Keratinocyte (primary cell): ENCODE data around the gene LBP. TPM values are rescaled to one million over a fixed set of nuclear protein-coding genes. Genes with fewer than 3 reads are reported as not detected.

Source experiments
- DNase-seq: peaks from one replicate; pipeline ENCODE4 v3.0.0-alpha.2; 2011; ENCODE audit warnings: low read depth, missing footprints, low spot score
- FAIRE-seq: peaks from 2 replicates; lab custom pipeline; 2011; peaks lifted over from hg19 to GRCh38; lab: Jason Lieb, UNC
- H2AFZ ChIP-seq: 2 replicates; pipeline ENCODE4 v1.6.0; 2012; ENCODE audit warnings: low read length, control low read depth, inconsistent platforms; ENCODE audit not compliant: control insufficient read depth
- H3K27ac ChIP-seq: 2 replicates; pipeline ENCODE4 v1.5.1; 2011; ENCODE audit warnings: low read length; ENCODE audit not compliant: control insufficient read depth, insufficient read depth
- H3K27me3 ChIP-seq: 3 replicates; pipeline ENCODE4 v1.6.0; 2011; ENCODE audit warnings: low read length; ENCODE audit not compliant: control insufficient read depth, insufficient read depth; ENCODE audit errors: extremely low read depth
- H3K36me3 ChIP-seq, 2 experiments: 2 replicates in 1 of 2; 3 replicates in 1 of 2; pipeline ENCODE4 v1.5.1; 2011; ENCODE audit warnings: low read length in 2 of 2, mild to moderate bottlenecking in 1 of 2; ENCODE audit not compliant: control insufficient read depth in 2 of 2, insufficient read depth in 2 of 2; ENCODE audit errors: extremely low read depth in 1 of 2
- H3K4me1 ChIP-seq: 3 replicates; pipeline ENCODE4 v1.5.1; 2011; ENCODE audit warnings: low read length; ENCODE audit not compliant: control insufficient read depth, insufficient read depth; ENCODE audit errors: extremely low read depth
- H3K4me2 ChIP-seq: 3 replicates; pipeline ENCODE4 v1.6.0; 2011; ENCODE audit warnings: low read depth, low read length; ENCODE audit not compliant: control insufficient read depth, insufficient read depth; ENCODE audit errors: extremely low read depth
- H3K4me3 ChIP-seq, 3 experiments: fragments of 200-600 bp in 1 of 3; sonication (generic) in 1 of 3; 2 replicates in 2 of 3; 3 replicates in 1 of 3; pipeline ENCODE4 v1.5.1; 2011 to 2016; ENCODE audit warnings: low read length in 3 of 3, mild to moderate bottlenecking in 3 of 3, control low read depth in 2 of 3, inconsistent platforms in 1 of 3, low read depth in 1 of 3, mixed read lengths in 1 of 3, mixed run types in 1 of 3, moderate library complexity in 1 of 3; ENCODE audit not compliant: control insufficient read depth in 2 of 3, insufficient read depth in 2 of 3; ENCODE audit errors: extremely low read depth in 1 of 3
- H3K79me2 ChIP-seq: 2 replicates; pipeline ENCODE4 v1.6.0; 2012; ENCODE audit warnings: low read length; ENCODE audit not compliant: control insufficient read depth, insufficient read depth
- H3K9ac ChIP-seq: 3 replicates; pipeline ENCODE4 v1.6.0; 2011; ENCODE audit warnings: low read length; ENCODE audit not compliant: control insufficient read depth, insufficient read depth; ENCODE audit errors: extremely low read depth
- H3K9me1 ChIP-seq: 3 replicates; pipeline ENCODE4 v1.6.0; 2011; ENCODE audit warnings: low read length; ENCODE audit not compliant: control insufficient read depth, insufficient read depth; ENCODE audit errors: extremely low read depth
- H3K9me3 ChIP-seq: 2 replicates; pipeline ENCODE4 v1.5.1; 2012; ENCODE audit warnings: low read depth, low read length; ENCODE audit not compliant: control insufficient read depth
- H4K20me1 ChIP-seq: 3 replicates; pipeline ENCODE4 v1.6.0; 2011; ENCODE audit warnings: low read length; ENCODE audit not compliant: control insufficient read depth, insufficient read depth; ENCODE audit errors: extremely low read depth
- EZH2 ChIP-seq: IDR thresholded peaks from one replicate; pipeline ENCODE4 v1.6.1; 2012; ENCODE audit warnings: inconsistent platforms, mild to moderate bottlenecking, low read length, moderate library complexity
- dilution Hi-C: fragments of 300-500 bp; cut with MboI; formaldehyde crosslinking; loops from one replicate; pipeline ENCODE4 v1.7.0; 2020; ENCODE audit warnings: low sequenced_read_pairs; ENCODE audit not compliant: extremely low pct_ligation_motif_present
- polyA minus RNA-seq, 3 experiments: library from RNA; depleted of rRNA, polyadenylated mRNA; stranded (reverse); fragments of >200 nt; gene quantifications; 1 replicate in 1 of 3; 2 replicates in 1 of 3; 3 replicates in 1 of 3; pipeline ENCODE4 v1.2.3, GENCODE V29; 2011
- polyA plus RNA-seq, 5 experiments: library from polyadenylated mRNA; depleted of rRNA in 3 of 5; stranded (reverse) in 3 of 5; stranded (forward) in 1 of 5; unstranded in 1 of 5; fragments of >200 nt; gene quantifications; 1 replicate in 1 of 5; 2 replicates in 3 of 5; 3 replicates in 1 of 5; pipeline versions ENCODE4 v1.2.1 to v1.2.3, GENCODE V29; 2011 to 2012; ENCODE audit warnings: missing spikeins in 2 of 5, low read depth in 1 of 5, low replicate concordance in 1 of 5
- TF ChIP-seq, protein P1 (sequence below), 3 experiments: IDR thresholded peaks in 1 of 3; conservative IDR thresholded peaks in 1 of 3; optimal IDR thresholded peaks in 1 of 3; 2 replicates in 2 of 3; 3 replicates in 1 of 3; pipeline versions ENCODE3 to v1.5.1; 2011; ENCODE audit warnings: low read length in 3 of 3, mild to moderate bottlenecking in 3 of 3, moderate library complexity in 2 of 3, control low read depth in 1 of 3, inconsistent platforms in 1 of 3; ENCODE audit not compliant: insufficient read depth in 2 of 3; ENCODE audit errors: extremely low read depth in 1 of 3

Gene LBP, protein sequence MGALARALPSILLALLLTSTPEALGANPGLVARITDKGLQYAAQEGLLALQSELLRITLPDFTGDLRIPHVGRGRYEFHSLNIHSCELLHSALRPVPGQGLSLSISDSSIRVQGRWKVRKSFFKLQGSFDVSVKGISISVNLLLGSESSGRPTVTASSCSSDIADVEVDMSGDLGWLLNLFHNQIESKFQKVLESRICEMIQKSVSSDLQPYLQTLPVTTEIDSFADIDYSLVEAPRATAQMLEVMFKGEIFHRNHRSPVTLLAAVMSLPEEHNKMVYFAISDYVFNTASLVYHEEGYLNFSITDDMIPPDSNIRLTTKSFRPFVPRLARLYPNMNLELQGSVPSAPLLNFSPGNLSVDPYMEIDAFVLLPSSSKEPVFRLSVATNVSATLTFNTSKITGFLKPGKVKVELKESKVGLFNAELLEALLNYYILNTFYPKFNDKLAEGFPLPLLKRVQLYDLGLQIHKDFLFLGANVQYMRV
- not detected in 3 replicates for polyA plus RNA-seq
- polyA plus RNA-seq (2011; ENCODE audit: low read depth): not detected
- polyA plus RNA-seq (2011; cell fraction: cytosol; rRNA removed): not detected in 2 replicates
- polyA plus RNA-seq (2011; cell fraction: nucleus; rRNA removed): not detected in 2 replicates
- polyA plus RNA-seq (2012; ENCODE audit: low replicate concordance): not detected in 2 replicates
- not detected in 3 replicates for polyA minus RNA-seq
- polyA minus RNA-seq (2011; cell fraction: cytosol; rRNA and poly(A)+ RNA removed): not detected
- not detected in 2 replicates for polyA minus RNA-seq (2011; cell fraction: nucleus; rRNA and poly(A)+ RNA removed)

- no peak within 1 kb of the TSS for H3K4me3 ChIP-seq
- no peak within 1 kb of the TSS for H2AFZ ChIP-seq
- no peak within 1 kb of the TSS for H3K4me2 ChIP-seq
- H3K9me3 ChIP-seq: no peaks in the 10 kb centered on the region
- H3K4me1 ChIP-seq: no peaks in the 10 kb centered on the region
- H3K9ac ChIP-seq: no peak within 1 kb of the TSS
- H3K27me3 ChIP-seq: peaks cover 10% of the 10 kb centered on the region
- dilution Hi-C loops: no loop called here
- no peaks in the 10 kb centered on the region for H4K20me1 ChIP-seq
- no peak for DNase-seq
- H3K9me1 ChIP-seq: no peaks in the 10 kb centered on the region
- H3K27ac ChIP-seq: no peak within 1 kb of the TSS
- no peaks in the 10 kb centered on the region for H3K79me2 ChIP-seq
- H3K36me3 ChIP-seq: no peaks in the 10 kb centered on the region
- no peak for TF ChIP-seq EZH2
- TF ChIP-seq, protein P1, sequence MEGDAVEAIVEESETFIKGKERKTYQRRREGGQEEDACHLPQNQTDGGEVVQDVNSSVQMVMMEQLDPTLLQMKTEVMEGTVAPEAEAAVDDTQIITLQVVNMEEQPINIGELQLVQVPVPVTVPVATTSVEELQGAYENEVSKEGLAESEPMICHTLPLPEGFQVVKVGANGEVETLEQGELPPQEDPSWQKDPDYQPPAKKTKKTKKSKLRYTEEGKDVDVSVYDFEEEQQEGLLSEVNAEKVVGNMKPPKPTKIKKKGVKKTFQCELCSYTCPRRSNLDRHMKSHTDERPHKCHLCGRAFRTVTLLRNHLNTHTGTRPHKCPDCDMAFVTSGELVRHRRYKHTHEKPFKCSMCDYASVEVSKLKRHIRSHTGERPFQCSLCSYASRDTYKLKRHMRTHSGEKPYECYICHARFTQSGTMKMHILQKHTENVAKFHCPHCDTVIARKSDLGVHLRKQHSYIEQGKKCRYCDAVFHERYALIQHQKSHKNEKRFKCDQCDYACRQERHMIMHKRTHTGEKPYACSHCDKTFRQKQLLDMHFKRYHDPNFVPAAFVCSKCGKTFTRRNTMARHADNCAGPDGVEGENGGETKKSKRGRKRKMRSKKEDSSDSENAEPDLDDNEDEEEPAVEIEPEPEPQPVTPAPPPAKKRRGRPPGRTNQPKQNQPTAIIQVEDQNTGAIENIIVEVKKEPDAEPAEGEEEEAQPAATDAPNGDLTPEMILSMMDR (optimal IDR thresholded peaks at IDR 0.05 in 1 of 3, IDR thresholded peaks at IDR 0.05 in 1 of 3, conservative IDR thresholded peaks at IDR 0.05 in 1 of 3; ENCODE audit: extremely low read depth in 1 of 3, insufficient read depth in 2 of 3, low read length in 3 of 3): no peak
- no peak for FAIRE-seq
Observed at GRCh38 chr20:38346247-38346651, at the start of gene LBP. TSS of gene LBP (plus strand) at chr20:38346482. CDS start at chr20:38346517, 35 bp downstream.

DNA sequence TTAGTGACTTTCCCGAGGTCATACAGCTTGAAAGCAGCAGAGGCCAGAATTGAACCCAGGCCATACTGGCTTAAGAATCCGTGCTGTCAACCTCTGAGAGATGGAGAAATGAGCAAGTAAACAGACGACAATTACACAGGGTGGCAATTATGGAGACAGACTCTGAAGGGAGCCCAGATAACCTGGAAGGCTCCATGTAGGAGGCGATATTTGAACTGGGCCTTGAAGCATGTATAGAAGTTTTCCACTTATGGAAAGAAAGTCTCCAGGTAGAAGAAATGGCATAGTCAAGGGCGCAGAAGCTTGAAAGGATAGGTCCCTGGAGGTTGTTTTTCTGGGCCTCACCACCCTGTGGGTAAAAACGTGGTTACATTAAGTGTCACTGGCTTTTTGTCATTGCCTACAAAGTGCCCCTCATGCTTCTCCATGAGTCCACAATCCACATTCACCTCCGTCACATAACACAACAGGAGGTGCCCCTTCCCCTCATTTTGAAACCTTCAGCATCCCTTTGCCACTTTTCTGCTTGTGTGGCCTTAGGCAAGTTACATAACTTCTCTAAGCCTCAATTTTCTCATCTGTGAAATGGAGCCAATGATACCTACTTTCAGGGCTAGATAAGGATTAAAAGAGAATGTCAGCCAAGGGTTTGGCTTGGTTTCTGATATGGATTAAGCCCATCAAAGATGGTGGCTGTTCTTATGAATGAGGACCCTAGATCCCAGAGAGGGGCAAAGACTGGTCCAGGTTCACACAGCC is 48.2 kb upstream of the LBP start:
- Histone ChIP-seq H2AFZ (peak overlapping the region; percentile 80), H3K4me3 (no peak overlapping the region)

More for the DNA sequence above, 48.2 kb upstream of the LBP start:
- FAIRE-seq (no peak), DNase-seq (no peak)
- Histone ChIP-seq H3K27ac (no peak overlapping the region), H4K20me1 (no peaks in the 10 kb centered on the region), H3K27me3 (peaks cover 5% of the 10 kb centered on the region), H3K9me1 (no peaks in the 10 kb centered on the region), H3K9ac (no peak overlapping the region), H3K9me3 (no peaks in the 10 kb centered on the region), H3K4me2 (no peak overlapping the region), H3K79me2 (no peaks in the 10 kb centered on the region), H3K4me1 (peaks cover 11% of the 10 kb centered on the region), H3K36me3 (no peaks in the 10 kb centered on the region)
- TF ChIP-seq, protein P1 (optimal IDR thresholded peaks at IDR 0.05 in 1 of 3, IDR thresholded peaks at IDR 0.05 in 1 of 3, conservative IDR thresholded peaks at IDR 0.05 in 1 of 3; ENCODE audit: extremely low read depth in 1 of 3, insufficient read depth in 2 of 3, low read length in 3 of 3): no peak
- TF ChIP-seq EZH2: no peak
- dilution Hi-C loops: no loop called here
